Measurements from ENCODE around the gene RPL29.

Gene RPL29

DNA sequence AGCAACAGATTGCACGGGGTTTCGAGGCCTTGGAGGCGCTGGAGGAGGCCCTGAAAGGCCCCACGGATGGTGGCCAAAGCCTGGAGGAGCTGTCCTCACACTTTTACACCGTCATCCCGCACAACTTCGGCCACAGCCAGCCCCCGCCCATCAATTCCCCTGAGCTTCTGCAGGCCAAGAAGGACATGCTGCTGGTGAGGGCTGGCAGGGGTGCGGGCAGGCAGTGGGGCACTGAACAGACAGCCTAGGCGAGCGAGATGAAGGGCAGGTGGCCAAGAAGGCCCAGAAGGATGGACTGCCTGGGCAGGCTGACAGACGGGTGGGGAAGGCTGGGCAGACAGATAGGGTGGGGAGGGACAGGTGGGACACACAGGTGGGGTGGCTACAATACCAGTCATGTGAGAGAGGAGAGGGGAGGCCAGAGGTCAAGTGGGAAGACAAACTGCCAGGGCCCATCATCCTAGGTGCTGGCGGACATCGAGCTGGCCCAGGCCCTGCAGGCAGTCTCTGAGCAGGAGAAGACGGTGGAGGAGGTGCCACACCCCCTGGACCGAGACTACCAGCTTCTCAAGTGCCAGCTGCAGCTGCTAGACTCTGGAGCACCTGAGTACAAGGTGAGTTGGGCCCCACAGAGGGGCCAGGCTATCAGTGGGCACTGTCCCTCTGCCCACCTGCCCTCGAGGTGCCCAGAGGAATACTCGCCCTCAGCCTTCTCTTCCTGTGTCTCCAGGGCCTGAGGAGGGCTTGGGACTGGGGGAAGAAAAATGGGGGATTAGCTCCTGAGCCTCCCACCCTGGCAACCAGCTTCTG is 50.5 kb downstream of the RPL29 start:
- WGBS (ENCODE audit: insufficient coverage, insufficient read length) = no CpG with 5 or more reads among the region's 18 CpGs
- H3K36me3 ChIP-seq (ENCODE audit: control insufficient read depth, insufficient read depth, low read length) = no peaks in the 10 kb centered on the region
- peaks cover 4% of the 10 kb centered on the region for H3K4me1 ChIP-seq (ENCODE audit: control insufficient read depth, insufficient read depth, low read length)
- no peaks in the 10 kb centered on the region for H3K27me3 ChIP-seq (ENCODE audit: control insufficient read depth, insufficient read depth, low read length)
- no peak for DNase-seq (ENCODE audit: low read depth, low spot score)
- no peak overlapping the region for H3K27ac ChIP-seq (ENCODE audit: low read length)
- H3K4me3 ChIP-seq (ENCODE audit: low read length) = no peak overlapping the region
- H3K9me3 ChIP-seq (ENCODE audit: control insufficient read depth, insufficient read depth, low read length) = no peaks in the 10 kb centered on the region

GRCh38 chr3:51944451-51945021 is 51.2 kb downstream of the RPL29 start:
- Histone ChIP-seq H3K36me3 (ENCODE audit: control insufficient read depth, insufficient read depth, low read length) (no peaks in the 10 kb centered on the region), H3K27me3 (ENCODE audit: control insufficient read depth, insufficient read depth, low read length) (no peaks in the 10 kb centered on the region), H3K27ac (ENCODE audit: low read length) (no peak overlapping the region), H3K4me3 (ENCODE audit: low read length) (no peak overlapping the region), H3K4me1 (ENCODE audit: control insufficient read depth, insufficient read depth, low read length) (peaks cover 4% of the 10 kb centered on the region), H3K9me3 (ENCODE audit: control insufficient read depth, insufficient read depth, low read length) (no peaks in the 10 kb centered on the region)
- no CpG with 5 or more reads among the region's 11 CpGs for WGBS (ENCODE audit: insufficient coverage, insufficient read length)
- DNase-seq (ENCODE audit: low read depth, low spot score) = no peak
